HepG2 (cell line): ENCODE data around the gene UBE2D3. TPM values are rescaled to one million over a fixed set of nuclear protein-coding genes. Genes with fewer than 3 reads are reported as not detected.
A peak's percentile ranks its signal among the peaks of the same experiment; 100 is the strongest.

ENCODE experiments used
- ATF4 ChIP-seq, 2 experiments: fragments of 450-650 bp in 1 of 2; sonication (generic) in 1 of 2; formaldehyde crosslinking; IDR thresholded peaks; 2 replicates each; pipeline versions ENCODE4 v1.5.0 to v1.8.0; 2020 to 2022; ENCODE audit warnings: mild to moderate bottlenecking in 1 of 2, missing genetic modification reagents in 1 of 2
- CEBPB ChIP-seq: IDR thresholded peaks from 2 replicates; pipeline ENCODE4 v1.6.1; 2011; ENCODE audit warnings: low read depth, low read length, improper control_type of control experiment, borderline replicate concordance
- FUBP1 ChIP-seq: sonication (generic); formaldehyde crosslinking; IDR thresholded peaks from 2 replicates; pipeline ENCODE4 v1.5.1; 2020; ENCODE audit warnings: missing genetic modification reagents, mild to moderate bottlenecking, borderline replicate concordance
- GABPB1 ChIP-seq: IDR thresholded peaks from 2 replicates; pipeline ENCODE4 v1.6.1; 2016; ENCODE audit warnings: mild to moderate bottlenecking, missing genetic modification reagents, moderate library complexity, missing compliant biosample characterization
- GZF1 ChIP-seq: sonication (generic); formaldehyde crosslinking; IDR thresholded peaks from 2 replicates; pipeline ENCODE4 v1.5.1; 2020; ENCODE audit warnings: mild to moderate bottlenecking, missing genetic modification reagents
- IKZF4 ChIP-seq: sonication (generic); formaldehyde crosslinking; IDR thresholded peaks from 2 replicates; pipeline ENCODE4 v1.5.1; 2020; ENCODE audit warnings: borderline replicate concordance, mild to moderate bottlenecking, low read depth, missing genetic modification reagents; ENCODE audit errors: not compliant biosample characterization
- MLLT10 ChIP-seq: sonication (generic); formaldehyde crosslinking; IDR thresholded peaks from 2 replicates; pipeline ENCODE4 v1.4.0; 2020; ENCODE audit warnings: missing genetic modification reagents
- PHB2 ChIP-seq: fragments of 450-650 bp; IDR thresholded peaks from 2 replicates; pipeline ENCODE4 v1.6.1; 2018; ENCODE audit not compliant: partially characterized antibody
- REXO4 ChIP-seq: sonication (generic); formaldehyde crosslinking; IDR thresholded peaks from 2 replicates; pipeline ENCODE4 v1.8.0; 2022; ENCODE audit warnings: missing genetic modification reagents, mild to moderate bottlenecking, borderline replicate concordance
- SKIL ChIP-seq: sonication (generic); formaldehyde crosslinking; IDR thresholded peaks from 2 replicates; pipeline ENCODE4 v1.8.0; 2022; ENCODE audit warnings: missing genetic modification reagents, mild to moderate bottlenecking, moderate library complexity, borderline replicate concordance
- SP2 ChIP-seq: sonication (generic); formaldehyde crosslinking; IDR thresholded peaks from 2 replicates; pipeline ENCODE4 v1.5.1; 2020; ENCODE audit warnings: mild to moderate bottlenecking, missing genetic modification reagents
- THAP7 ChIP-seq: sonication (generic); formaldehyde crosslinking; IDR thresholded peaks from 2 replicates; pipeline ENCODE4 v1.8.1; 2023; ENCODE audit warnings: mild to moderate bottlenecking, missing genetic modification reagents
- ZBTB20 ChIP-seq: sonication (generic); formaldehyde crosslinking; IDR thresholded peaks from 2 replicates; pipeline ENCODE4 v1.8.1; 2023; ENCODE audit warnings: missing genetic modification reagents, low read depth, mild to moderate bottlenecking, borderline replicate concordance
- ZBTB38 ChIP-seq: sonication (generic); formaldehyde crosslinking; IDR thresholded peaks from 2 replicates; pipeline ENCODE4 v1.5.1; 2020; ENCODE audit warnings: mild to moderate bottlenecking, missing genetic modification reagents
- ZFP36 ChIP-seq: fragments of 150-350 bp; IDR thresholded peaks from 2 replicates; pipeline ENCODE4 v1.6.1; 2018; ENCODE audit warnings: borderline replicate concordance, low read length, low read depth; ENCODE audit not compliant: partially characterized antibody
- ZFP90 ChIP-seq: sonication (generic); formaldehyde crosslinking; IDR thresholded peaks from 2 replicates; pipeline ENCODE4 v1.8.0; 2022; ENCODE audit warnings: missing genetic modification reagents, mild to moderate bottlenecking, inconsistent platforms, borderline replicate concordance
- ZNF577 ChIP-seq: sonication (generic); formaldehyde crosslinking; IDR thresholded peaks from 2 replicates; pipeline ENCODE4 v1.4.0; 2020; ENCODE audit warnings: mild to moderate bottlenecking, low read depth, missing genetic modification reagents, borderline replicate concordance
- ZNF776 ChIP-seq: sonication (generic); formaldehyde crosslinking; IDR thresholded peaks from 2 replicates; pipeline ENCODE4 v1.4.0; 2020; ENCODE audit warnings: mild to moderate bottlenecking, missing genetic modification reagents
- ZZZ3 ChIP-seq: sonication (generic); formaldehyde crosslinking; IDR thresholded peaks from 2 replicates; pipeline ENCODE4 v1.4.0; 2020; ENCODE audit warnings: missing genetic modification reagents, mild to moderate bottlenecking, borderline replicate concordance
- polyA plus RNA-seq, 8 experiments: library from polyadenylated mRNA; depleted of rRNA in 3 of 8; stranded (reverse) in 7 of 8; unstranded in 1 of 8; fragments of >200 nt; fragmentation: Illumina TruSeq in 4 of 8; extraction: Trizol in 4 of 8; gene quantifications; 2 replicates each; pipeline versions ENCODE4 v1.2.1 to v1.2.3, GENCODE V29; 2011 to 2016; ENCODE audit warnings: low read depth in 4 of 8, missing spikeins in 1 of 8, mixed read lengths in 1 of 8; ENCODE audit not compliant: insufficient read depth in 1 of 8
- total RNA-seq, 5 experiments: library from RNA; depleted of rRNA; stranded (reverse); fragments of >200 nt; fragmentation: Illumina TruSeq; extraction: Trizol; gene quantifications; 2 replicates each; pipeline ENCODE4 v1.2.3, GENCODE V29; 2016; ENCODE audit warnings: low read depth in 1 of 5

Gene UBE2D3
- total and polyA plus RNA-seq, 2 of the 13 experiments (the other 11 are each of a cell fraction or from before 2014, with no cell fraction given): 224 to 293 TPM

- TF ChIP-seq CEBPB: peak; percentile 22; the same call in 1 of the 2 replicates
- TF ChIP-seq ZNF776: 0 out of 2 replicates have a peak, but pooled peaks have one; percentile 51
- TF ChIP-seq ZBTB20 (CRISPR knock-in tag): no peak
- TF ChIP-seq ZFP90: no peak; the same call in 1 of the 2 replicates
- 0 out of 4 replicates have a peak, but pooled peaks of 1 of the 2 experiments have one; percentile 47 for TF ChIP-seq ATF4 (CRISPR knock-in tag; IDR thresholded peaks at IDR 0.05)
- no peak for TF ChIP-seq ZFP36
- TF ChIP-seq PHB2: no peak
- TF ChIP-seq THAP7 (CRISPR knock-in tag): peak; percentile 99
- TF ChIP-seq ZNF577: no peak
- no peak for TF ChIP-seq MLLT10
- TF ChIP-seq ZZZ3: no peak
- peak; percentile 9 for TF ChIP-seq IKZF4
- no peak; the same call in 1 of the 2 replicates for TF ChIP-seq ZBTB38 (CRISPR knock-in tag)
- TF ChIP-seq REXO4 (CRISPR knock-in tag): no peak
- peak; percentile 86 for TF ChIP-seq GABPB1
- TF ChIP-seq SP2: 0 out of 2 replicates have a peak, but pooled peaks have one; percentile 41
- TF ChIP-seq SKIL: no peak; the same call in 1 of the 2 replicates
- no peak for TF ChIP-seq GZF1 (CRISPR knock-in tag)
- TF ChIP-seq FUBP1 (CRISPR knock-in tag): no peak
Measured at GRCh38 chr4:102827674-102828496, 534 bp upstream of the UBE2D3 start (continued).
